K562 (cell line): ENCODE measurements around the gene ITGA11. TPM values are rescaled to one million over a fixed set of nuclear protein-coding genes. Genes with fewer than 3 reads are reported as not detected.
A peak's percentile ranks its signal among the peaks of the same experiment; 100 is the strongest.

Experiments used
- ATAC-seq: fragments of 200-7000 bp; cut with Tn5 transposase; 3 replicates; pipeline ENCODE4 v1.9.1; 2020; ENCODE audit warnings: moderate library complexity
- BruUV-seq: library from RNA; stranded (reverse); fragments of 400-500 nt; replicated peaks from 2 replicates; lab custom pipeline; 2021; lab: Mats Ljungman, UMichigan
- CTCF ChIA-PET: fragments of 300-600 bp; formaldehyde crosslinking; extraction: SDS; loops from one replicate; lab custom pipeline; 2021; ENCODE audit warnings: low intra/inter-chr PET ratio; lab: Yijun Ruan, JAX
- POLR2A ChIA-PET: fragments of 300-600, 350-650 bp; sonication (Branson Sonifier 250); formaldehyde crosslinking; extraction: SDS; loops from one replicate; lab custom pipeline; 2021; ENCODE audit warnings: antibody characterized with exemption, inconsistent platforms; lab: Yijun Ruan, JAX
- DNase-seq, 4 experiments: peaks; one replicate each; pipeline versions ENCODE4 v3.0.0 to v3.0.0-alpha.2; 2011 to 2018; ENCODE audit warnings: low spot score in 3 of 4, mixed read lengths in 3 of 4; ENCODE audit errors: extremely low read depth in 1 of 4
- FAIRE-seq: peaks from 2 replicates; lab custom pipeline; 2011; peaks lifted over from hg19 to GRCh38; lab: Jason Lieb, UNC
- H2AFZ ChIP-seq: 2 replicates; pipeline ENCODE4 v1.6.0; 2011; ENCODE audit warnings: low read depth, low read length, control low read depth, inconsistent platforms
- H3K27ac ChIP-seq: fragments of 200-600 bp; 3 replicates; pipeline ENCODE4 v1.8.0; 2011; ENCODE audit warnings: low read depth, mild to moderate bottlenecking, control low read depth, inconsistent platforms, low read length, moderate library complexity, mixed read lengths; ENCODE audit errors: extremely low read depth
- H3K27me3 ChIP-seq, 2 experiments: fragments of 300-600 bp in 1 of 2; 2 replicates in 1 of 2; 3 replicates in 1 of 2; pipeline versions ENCODE4 v1.6.0 to v1.8.0; 2011; ENCODE audit warnings: inconsistent platforms in 2 of 2, low read length in 2 of 2, mild to moderate bottlenecking in 1 of 2, mixed read lengths in 1 of 2, moderate library complexity in 1 of 2; ENCODE audit not compliant: control insufficient read depth in 2 of 2, insufficient read depth in 2 of 2
- H3K36me3 ChIP-seq: fragments of 300-600 bp; 3 replicates; pipeline ENCODE4 v1.8.0; 2011; ENCODE audit warnings: mild to moderate bottlenecking, low read length, inconsistent platforms; ENCODE audit not compliant: control insufficient read depth, insufficient read depth
- H3K4me1 ChIP-seq, 2 experiments: fragments of 200-600 bp in 1 of 2; replicated peaks in 1 of 2; 2 replicates in 1 of 2; 3 replicates in 1 of 2; pipeline versions ENCODE4 v1.5.1 to v1.8.0; 2011; ENCODE audit warnings: inconsistent platforms in 2 of 2, low read length in 2 of 2, mild to moderate bottlenecking in 1 of 2, mixed read lengths in 1 of 2, moderate library complexity in 1 of 2; ENCODE audit not compliant: control insufficient read depth in 2 of 2, insufficient read depth in 2 of 2
- H3K4me2 ChIP-seq: 2 replicates; pipeline ENCODE4 v1.6.1; 2011; ENCODE audit warnings: low read length, control low read depth, inconsistent platforms, mixed read lengths; ENCODE audit not compliant: insufficient read depth
- H3K4me3 ChIP-seq: fragments of 200-600 bp; sonication (generic), shearing (Covaris generic); 2 replicates; pipeline ENCODE4 v1.5.1; 2016; ENCODE audit warnings: control low read depth, inconsistent platforms
- H3K79me2 ChIP-seq: fragments of 200-600 bp; 3 replicates; pipeline ENCODE4 v1.8.0; 2011; ENCODE audit warnings: low read length, inconsistent platforms; ENCODE audit not compliant: control insufficient read depth, insufficient read depth
- H3K9ac ChIP-seq, 2 experiments: 2 replicates each; pipeline versions ENCODE4 v1.6.0 to v1.6.1; 2011; ENCODE audit warnings: low read depth in 2 of 2, low read length in 2 of 2, control low read depth in 1 of 2, inconsistent platforms in 1 of 2, mild to moderate bottlenecking in 1 of 2, mixed read lengths in 1 of 2; ENCODE audit not compliant: insufficient read depth in 1 of 2
- H3K9me1 ChIP-seq: one replicate; pipeline ENCODE4 v1.6.0; 2011; ENCODE audit warnings: inconsistent platforms, mild to moderate bottlenecking, low read length, moderate library complexity; ENCODE audit not compliant: control insufficient read depth, insufficient read depth
- H3K9me3 ChIP-seq: replicated peaks from 2 replicates; pipeline ENCODE4 v1.5.1; 2011; ENCODE audit warnings: low read depth, low read length, inconsistent platforms; ENCODE audit not compliant: control insufficient read depth, insufficient read depth
- H4K20me1 ChIP-seq: replicated peaks from 2 replicates; pipeline ENCODE4 v1.6.1; 2011; ENCODE audit warnings: low read length, inconsistent platforms, mixed read lengths; ENCODE audit not compliant: control insufficient read depth, insufficient read depth
- ADNP ChIP-seq: fragments of 200-800 bp; sonication (Bioruptor generic); IDR thresholded peaks from 2 replicates; pipeline ENCODE4 v1.6.1; 2016; ENCODE audit warnings: missing genetic modification characterization, missing compliant biosample characterization
- BACH1 ChIP-seq: fragments of 200-800 bp; sonication (Bioruptor generic); IDR thresholded peaks from 2 replicates; pipeline ENCODE4 v1.6.1; 2016; ENCODE audit warnings: missing genetic modification characterization, missing compliant biosample characterization
- CAMTA2 ChIP-seq: fragments of 250-450 bp; sonication (Bioruptor Pico); conservative IDR thresholded peaks from 2 replicates; pipeline ENCODE4 v1.5.1; 2022
- CBFA2T2 ChIP-seq: fragments of 450-650 bp; conservative IDR thresholded peaks from 2 replicates; pipeline ENCODE4 v1.6.1; 2017; ENCODE audit warnings: mild to moderate bottlenecking
- EP400 ChIP-seq: fragments of 450-650 bp; IDR thresholded peaks from 2 replicates; pipeline ENCODE4 v1.6.1; 2017; ENCODE audit warnings: antibody characterized with exemption, mild to moderate bottlenecking, moderate library complexity
- MCM2 ChIP-seq: fragments of 450-650 bp; IDR thresholded peaks from 2 replicates; pipeline ENCODE4 v1.6.1; 2017; ENCODE audit warnings: low read depth, mild to moderate bottlenecking
- MEIS2 ChIP-seq: fragments of 450-650 bp; IDR thresholded peaks from 2 replicates; pipeline ENCODE4 v1.6.1; 2014; ENCODE audit warnings: mild to moderate bottlenecking; ENCODE audit not compliant: partially characterized antibody
- NONO ChIP-seq, 2 experiments: fragments of 200-400 bp in 1 of 2; fragments of 450-650 bp in 1 of 2; formaldehyde crosslinking in 1 of 2; IDR thresholded peaks; 2 replicates each; pipeline ENCODE4 v1.6.1; 2017; ENCODE audit warnings: low read depth in 2 of 2, mild to moderate bottlenecking in 2 of 2, moderate library complexity in 2 of 2, low read length in 1 of 2
- RBM25 ChIP-seq: fragments of 200-400 bp; formaldehyde crosslinking; IDR thresholded peaks from 2 replicates; pipeline ENCODE4 v1.6.1; 2018; ENCODE audit warnings: low read length, low read depth, moderate library complexity; ENCODE audit not compliant: severe bottlenecking
- SAFB ChIP-seq: fragments of 200-400 bp; formaldehyde crosslinking; IDR thresholded peaks from 2 replicates; pipeline ENCODE4 v1.6.1; 2017; ENCODE audit warnings: low read depth, low read length, borderline replicate concordance
- SOX6 ChIP-seq: fragments of 450-650 bp; IDR thresholded peaks from 2 replicates; pipeline ENCODE4 v1.6.1; 2014; ENCODE audit warnings: mild to moderate bottlenecking
- TAF1 ChIP-seq: IDR thresholded peaks from 2 replicates; pipeline ENCODE4 v1.6.1; 2011; ENCODE audit warnings: mild to moderate bottlenecking, low read length, moderate library complexity; ENCODE audit not compliant: insufficient read depth, control insufficient read depth, severe bottlenecking; ENCODE audit errors: extremely low read depth
- TARDBP ChIP-seq: fragments of 450-650 bp; IDR thresholded peaks from 2 replicates; pipeline ENCODE4 v1.6.1; 2016
- TCF3 ChIP-seq: sonication (generic); formaldehyde crosslinking; IDR thresholded peaks from 2 replicates; pipeline ENCODE4 v1.4.0; 2020; ENCODE audit warnings: mild to moderate bottlenecking, missing genetic modification reagents
- ZFP36 ChIP-seq: fragments of 150-350 bp; IDR thresholded peaks from 2 replicates; pipeline ENCODE4 v1.6.1; 2018; ENCODE audit warnings: low read length, low read depth; ENCODE audit not compliant: partially characterized antibody
- WGBS: fragments of 100-300 bp; shearing (Covaris generic); methylation state at CpG from one replicate; pipeline ENCODE4 v1.1.6; 2016; ENCODE audit warnings: low coverage, mixed read lengths; ENCODE audit not compliant: insufficient coverage; ENCODE audit errors: missing lambda C conversion rate; 5-methylcytosine and 5-hydroxymethylcytosine counted together
- in situ Hi-C: fragments of 300-500 bp; cut with MboI; formaldehyde crosslinking; loops from 4 replicates; pipeline ENCODE4 v1.15.0; 2018; ENCODE audit warnings: inconsistent platforms, mixed read lengths
- intact Hi-C: fragments of 100-400 bp; cut with micrococcal nuclease; formaldehyde crosslinking; loops from 2 replicates; pipeline ENCODE4 v1.14.2; 2022
- polyA plus RNA-seq, 8 experiments: library from polyadenylated mRNA; depleted of rRNA in 4 of 8; stranded (reverse) in 5 of 8; unstranded in 3 of 8; fragments of >200 nt; fragmentation: Nextera tagmentation in 2 of 8; fragmentation: Illumina TruSeq in 1 of 8; extraction: Ambion mirVana in 2 of 8; extraction: Trizol in 1 of 8; gene quantifications; 2 replicates each; pipeline versions ENCODE4 v1.2.1 to v1.2.3, GENCODE V29; 2011 to 2014; ENCODE audit warnings: inconsistent platforms in 1 of 8, missing spikeins in 1 of 8
- total RNA-seq, 7 experiments: library from RNA; depleted of rRNA in 6 of 7; stranded (reverse); fragments of >200 nt in 6 of 7; fragmentation: Illumina TruSeq in 2 of 7; extraction: Trizol in 2 of 7; gene quantifications; 2 replicates each; pipeline versions ENCODE4 v1.2.1 to v1.2.3, GENCODE V29; 2011 to 2021; ENCODE audit warnings: low replicate concordance in 1 of 7
- TF ChIP-seq, protein P1 (sequence below): fragments of 450-650 bp; IDR thresholded peaks from 2 replicates; pipeline ENCODE4 v1.6.1; 2017; ENCODE audit warnings: antibody characterized with exemption
- TF ChIP-seq, protein P2 (sequence below), 3 experiments: IDR thresholded peaks in 2 of 3; conservative IDR thresholded peaks in 1 of 3; 2 replicates each; pipeline ENCODE4 v1.5.1; 2011 to 2012; ENCODE audit warnings: low read length in 3 of 3, mild to moderate bottlenecking in 3 of 3, control low read depth in 2 of 3, improper control_type of control experiment in 1 of 3, inconsistent platforms in 1 of 3, low read depth in 1 of 3, mixed read lengths in 1 of 3, moderate library complexity in 1 of 3; ENCODE audit not compliant: insufficient read depth in 2 of 3

ITGA11 gene
- total and polyA plus RNA-seq, 9 of the 15 experiments (the other 6 are each of a cell fraction or from before 2014, with no cell fraction given), result 0.01 TPM; not detected in 8

DNA sequence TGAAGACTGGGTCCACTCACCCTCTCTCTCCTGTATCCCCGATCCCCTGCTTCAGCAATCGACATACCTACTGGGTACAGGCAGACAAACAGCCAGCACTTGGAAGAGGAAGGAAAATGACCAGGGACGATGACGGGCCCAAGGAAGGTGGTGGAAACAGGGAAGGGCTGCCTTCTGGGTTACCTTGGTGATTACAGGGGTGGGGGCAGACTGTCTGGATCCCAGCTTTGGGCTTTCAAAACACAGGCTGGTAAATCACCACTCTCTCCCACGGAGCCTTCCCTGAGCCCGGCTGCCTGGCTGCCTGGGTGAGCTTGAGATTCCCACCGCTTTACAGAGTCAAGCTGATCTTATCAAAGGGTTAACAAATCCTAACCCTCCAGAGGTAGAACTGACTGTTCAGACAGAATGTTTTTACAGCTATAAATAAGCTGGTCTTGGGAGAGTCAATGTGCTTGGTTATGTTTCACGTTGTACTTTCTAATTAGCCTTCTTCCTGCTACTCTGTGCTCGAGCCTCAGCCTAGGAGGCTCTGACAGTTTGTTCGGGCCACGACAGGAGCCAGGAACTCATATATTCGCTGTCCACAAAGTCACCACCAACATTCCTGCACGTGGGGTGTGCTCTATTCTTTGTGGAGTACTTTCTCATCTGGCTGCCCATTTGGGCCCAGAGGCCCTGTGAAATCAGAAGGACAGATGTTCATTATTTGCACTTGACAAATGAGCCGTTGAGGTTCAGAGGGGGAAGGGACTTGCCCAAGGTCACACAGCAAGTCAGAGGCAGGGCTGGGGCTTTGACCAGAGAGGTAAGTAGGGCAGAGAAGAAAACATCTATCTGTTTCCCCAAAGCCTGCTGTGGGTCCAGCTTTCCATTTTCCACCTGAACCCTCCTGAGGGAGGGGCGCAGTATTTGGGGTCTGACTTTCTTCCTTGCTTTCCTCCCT, 91.0 kb downstream of the ITGA11 start:
- no peaks in the 10 kb centered on the region for H3K9me3 ChIP-seq
- H3K79me2 ChIP-seq, result no peaks in the 10 kb centered on the region
- DNase-seq (no peak), ATAC-seq (no peak)
- CTCF ChIA-PET, result no interaction called here
- no TSS peak for BruUV-seq
- H3K4me3 ChIP-seq, result no peak overlapping the region
- no peak overlapping the region for H3K27ac ChIP-seq
- no peaks in the 10 kb centered on the region for H3K4me1 ChIP-seq
- H3K9me1 ChIP-seq, result no peaks in the 10 kb centered on the region
- POLR2A ChIA-PET, result interaction anchor here (0.5 to 1.6 kb wide), 2 partner anchors 24 to 284 kb away, joined by 3 to 5 read pairs; no protein-coding TSS in a partner anchor
- H2AFZ ChIP-seq, result no peak overlapping the region
- 0 out of 2 replicates have a peak, but pooled peaks cover under 1% of the 10 kb centered on the region for H4K20me1 ChIP-seq
- intact Hi-C loops, result no loop called here
- no peak overlapping the region for H3K9ac ChIP-seq
- no peak for TF ChIP-seq TARDBP
- TF ChIP-seq TAF1, result no peak
- no peak for TF ChIP-seq NONO (IDR thresholded peaks at IDR 0.05; ENCODE audit: low read depth in 2 of 2, low read length in 1 of 2)
- TF ChIP-seq, protein P1, sequence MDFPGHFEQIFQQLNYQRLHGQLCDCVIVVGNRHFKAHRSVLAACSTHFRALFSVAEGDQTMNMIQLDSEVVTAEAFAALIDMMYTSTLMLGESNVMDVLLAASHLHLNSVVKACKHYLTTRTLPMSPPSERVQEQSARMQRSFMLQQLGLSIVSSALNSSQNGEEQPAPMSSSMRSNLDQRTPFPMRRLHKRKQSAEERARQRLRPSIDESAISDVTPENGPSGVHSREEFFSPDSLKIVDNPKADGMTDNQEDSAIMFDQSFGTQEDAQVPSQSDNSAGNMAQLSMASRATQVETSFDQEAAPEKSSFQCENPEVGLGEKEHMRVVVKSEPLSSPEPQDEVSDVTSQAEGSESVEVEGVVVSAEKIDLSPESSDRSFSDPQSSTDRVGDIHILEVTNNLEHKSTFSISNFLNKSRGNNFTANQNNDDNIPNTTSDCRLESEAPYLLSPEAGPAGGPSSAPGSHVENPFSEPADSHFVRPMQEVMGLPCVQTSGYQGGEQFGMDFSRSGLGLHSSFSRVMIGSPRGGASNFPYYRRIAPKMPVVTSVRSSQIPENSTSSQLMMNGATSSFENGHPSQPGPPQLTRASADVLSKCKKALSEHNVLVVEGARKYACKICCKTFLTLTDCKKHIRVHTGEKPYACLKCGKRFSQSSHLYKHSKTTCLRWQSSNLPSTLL, result no peak
- peak; percentile 38 for TF ChIP-seq RBM25
- no peak for TF ChIP-seq CAMTA2 (CRISPR knock-in tag)
- TF ChIP-seq MCM2, result no peak
- no peak for TF ChIP-seq EP400
- TF ChIP-seq, protein P2, sequence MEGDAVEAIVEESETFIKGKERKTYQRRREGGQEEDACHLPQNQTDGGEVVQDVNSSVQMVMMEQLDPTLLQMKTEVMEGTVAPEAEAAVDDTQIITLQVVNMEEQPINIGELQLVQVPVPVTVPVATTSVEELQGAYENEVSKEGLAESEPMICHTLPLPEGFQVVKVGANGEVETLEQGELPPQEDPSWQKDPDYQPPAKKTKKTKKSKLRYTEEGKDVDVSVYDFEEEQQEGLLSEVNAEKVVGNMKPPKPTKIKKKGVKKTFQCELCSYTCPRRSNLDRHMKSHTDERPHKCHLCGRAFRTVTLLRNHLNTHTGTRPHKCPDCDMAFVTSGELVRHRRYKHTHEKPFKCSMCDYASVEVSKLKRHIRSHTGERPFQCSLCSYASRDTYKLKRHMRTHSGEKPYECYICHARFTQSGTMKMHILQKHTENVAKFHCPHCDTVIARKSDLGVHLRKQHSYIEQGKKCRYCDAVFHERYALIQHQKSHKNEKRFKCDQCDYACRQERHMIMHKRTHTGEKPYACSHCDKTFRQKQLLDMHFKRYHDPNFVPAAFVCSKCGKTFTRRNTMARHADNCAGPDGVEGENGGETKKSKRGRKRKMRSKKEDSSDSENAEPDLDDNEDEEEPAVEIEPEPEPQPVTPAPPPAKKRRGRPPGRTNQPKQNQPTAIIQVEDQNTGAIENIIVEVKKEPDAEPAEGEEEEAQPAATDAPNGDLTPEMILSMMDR (IDR thresholded peaks at IDR 0.05 in 2 of 3, conservative IDR thresholded peaks at IDR 0.05 in 1 of 3; ENCODE audit: insufficient read depth in 2 of 3, low read depth in 1 of 3, low read length in 3 of 3), result no peak
- TF ChIP-seq SOX6, result no peak
- TF ChIP-seq MEIS2, result no peak
- TF ChIP-seq BACH1 (tag), result no peak
- TF ChIP-seq ZFP36, result peak; percentile 7
- TF ChIP-seq CBFA2T2, result no peak
- no peak for TF ChIP-seq TCF3 (CRISPR knock-in tag)
- TF ChIP-seq SAFB, result no peak
- TF ChIP-seq ADNP (tag), result no peak
- TF ChIP-seq, all 486 proteins: peak for 2
- Histone ChIP-seq H3K4me2 (no peak overlapping the region), H3K27me3 (peaks cover 45 to 90% of the 10 kb centered on the region in 2 experiments), H3K36me3 (no peaks in the 10 kb centered on the region)
- FAIRE-seq, result no peak
- in situ Hi-C loops, result no loop called here
- 5% methylated on average over 14 of the region's 15 CpGs for WGBS
